HG03060 (cell line): ENCODE data around the gene ERC1.
"Not testable (repeated sequence)": the region's sequence is repeated elsewhere in the genome, so short reads cannot be mapped to it uniquely, and the experiment has no call there.

Experiments
- ATAC-seq: cut with Tn5 transposase; IDR thresholded peaks from one replicate; pipeline ENCODE4 v1.9.1; 2021; ENCODE audit warnings: low read depth, moderate number of reproducible peaks; ENCODE audit not compliant: unreplicated experiment

Gene ERC1

GRCh38 chr12:1115484-1116231 is 124.6 kb downstream of the ERC1 start:
- ATAC-seq, result no peak

GRCh38 chr12:1117371-1117770 is 126.3 kb downstream of the ERC1 start:
- no peak for ATAC-seq

- ATAC-seq, result no peak
These were observed 127.0 kb downstream of the ERC1 start for GRCh38 chr12:1117970-1118563.

- ATAC-seq, result no peak
These were observed 131.8 kb downstream of the ERC1 start for GRCh38 chr12:1122786-1123185.

- no peak for ATAC-seq
These were observed 135.1 kb downstream of the ERC1 start for GRCh38 chr12:1126091-1126490.

GRCh38 chr12:1127021-1127420 is 136.0 kb downstream of the ERC1 start:
- no peak for ATAC-seq

- no peak for ATAC-seq
These were observed 139.1 kb downstream of the ERC1 start for GRCh38 chr12:1130164-1130563.

- ATAC-seq, result no peak
These were observed 139.5 kb downstream of the ERC1 start for GRCh38 chr12:1130571-1130970.

GRCh38 chr12:1131811-1132224 is 140.8 kb downstream of the ERC1 start:
- ATAC-seq, result no peak

- ATAC-seq, result no peak
These were observed 141.3 kb downstream of the ERC1 start for GRCh38 chr12:1132311-1132710.

- no peak for ATAC-seq
These were observed 147.7 kb downstream of the ERC1 start for GRCh38 chr12:1138691-1139090.

- ATAC-seq, result not testable (repeated sequence)
These were observed 155.7 kb downstream of the ERC1 start for GRCh38 chr12:1146758-1147157.

GRCh38 chr12:1147821-1148220 is 156.8 kb downstream of the ERC1 start:
- ATAC-seq, result no peak

- no peak for ATAC-seq
These were observed 166.0 kb downstream of the ERC1 start for GRCh38 chr12:1157046-1157445.

- ATAC-seq, result no peak
These were observed 170.2 kb downstream of the ERC1 start for GRCh38 chr12:1161197-1161596.

GRCh38 chr12:1162081-1162760 is 171.2 kb downstream of the ERC1 start:
- no peak for ATAC-seq

- ATAC-seq, result no peak
These were observed 176.8 kb downstream of the ERC1 start for GRCh38 chr12:1167784-1168183.

- ATAC-seq, result no peak
These were observed 179.4 kb downstream of the ERC1 start for GRCh38 chr12:1170411-1170810.

- no peak for ATAC-seq
These were observed 180.8 kb downstream of the ERC1 start for GRCh38 chr12:1171657-1172408.

- ATAC-seq, result no peak
These were observed 183.0 kb downstream of the ERC1 start for GRCh38 chr12:1173781-1174617.
